Uterus (tissue), 2 donors: Measurements from ENCODE around the gene DSG4.

Experiments used
- CTCF ChIP-seq, 4 experiments: fragments of 200-600 bp in 2 of 4; fragments of 450-650 bp in 2 of 4; sonication (generic) in 2 of 4; IDR thresholded peaks; one replicate each; pipeline ENCODE4 v1.5.1; 2016 to 2019; ENCODE audit warnings: antibody characterized with exemption in 4 of 4, mild to moderate bottlenecking in 2 of 4, moderate library complexity in 1 of 4
- POLR2A ChIP-seq, 2 donors: fragments of 450-650 bp; IDR thresholded peaks; one replicate each; pipeline ENCODE4 v1.6.1; 2016; ENCODE audit warnings: antibody characterized with exemption in 2 of 2, mild to moderate bottlenecking in 1 of 2, moderate library complexity in 1 of 2

- TF ChIP-seq POLR2A (IDR thresholded peaks at IDR 0.05) (no peak), CTCF (IDR thresholded peaks at IDR 0.05) (no peak)
These were observed 73.8 kb downstream of the DSG4 start for GRCh38 chr18:31450409-31450808.
